Liver (tissue), 9 donors: ENCODE results near the gene ARL4A. TPM values are rescaled to one million over a fixed set of nuclear protein-coding genes. Genes with fewer than 3 reads are reported as not detected.

Source experiments
- DNase-seq: peaks from one replicate; pipeline ENCODE4 v3.0.0-alpha.2; 2017; ENCODE audit warnings: low spot score
- H3K27ac ChIP-seq, 2 donors: one replicate each; pipeline ENCODE4 v1.7.0; 2013; ENCODE audit warnings: inconsistent platforms in 2 of 2, low read length in 2 of 2, control low read depth in 1 of 2, low read depth in 1 of 2, mild to moderate bottlenecking in 1 of 2
- H3K27me3 ChIP-seq, 4 donors: one replicate each; pipeline versions ENCODE4 v1.6.1 to v1.7.0; 2013; ENCODE audit warnings: low read length in 3 of 4, inconsistent platforms in 1 of 4, mild to moderate bottlenecking in 1 of 4, moderate library complexity in 1 of 4; ENCODE audit not compliant: control insufficient read depth in 4 of 4, insufficient read depth in 4 of 4
- H3K36me3 ChIP-seq, 4 donors: one replicate each; pipeline versions ENCODE4 v1.6.1 to v1.7.0; 2013; ENCODE audit warnings: low read length in 3 of 4, mild to moderate bottlenecking in 3 of 4, low read depth in 1 of 4, moderate library complexity in 1 of 4; ENCODE audit not compliant: control insufficient read depth in 4 of 4, insufficient read depth in 3 of 4
- H3K4me1 ChIP-seq, 4 donors: one replicate each; pipeline versions ENCODE4 v1.6.1 to v1.7.0; 2013; ENCODE audit warnings: low read length in 3 of 4, mild to moderate bottlenecking in 3 of 4, moderate library complexity in 1 of 4; ENCODE audit not compliant: control insufficient read depth in 4 of 4, insufficient read depth in 4 of 4
- H3K4me3 ChIP-seq, 3 donors: one replicate each; pipeline versions ENCODE4 v1.6.1 to v1.7.0; 2013; ENCODE audit warnings: low read length in 3 of 3, control low read depth in 1 of 3, low read depth in 1 of 3, mild to moderate bottlenecking in 1 of 3
- H3K9ac ChIP-seq, 2 donors: one replicate each; pipeline ENCODE4 v1.7.0; 2013; ENCODE audit warnings: low read length in 2 of 2, mild to moderate bottlenecking in 2 of 2, moderate library complexity in 2 of 2, control low read depth in 1 of 2, low read depth in 1 of 2
- H3K9me3 ChIP-seq, 4 donors: one replicate each; pipeline versions ENCODE4 v1.6.1 to v1.7.0; 2013; ENCODE audit warnings: low read length in 3 of 4; ENCODE audit not compliant: control insufficient read depth in 4 of 4
- CTCF ChIP-seq: fragments of 150-350 bp; IDR thresholded peaks from 2 replicates; pipeline ENCODE4 v1.5.1; 2017; ENCODE audit warnings: improper control_type of control experiment, low read depth, low read length; ENCODE audit not compliant: missing input control
- EGR1 ChIP-seq, 2 donors: IDR thresholded peaks; 2 replicates each; pipeline ENCODE4 v1.6.1; 2016 to 2018; ENCODE audit warnings: antibody characterized with exemption in 2 of 2, low read depth in 2 of 2
- FOXA1 ChIP-seq: IDR thresholded peaks from 2 replicates; pipeline ENCODE4 v1.6.1; 2016; ENCODE audit warnings: antibody characterized with exemption
- FOXA2 ChIP-seq: IDR thresholded peaks from 2 replicates; pipeline ENCODE4 v1.6.1; 2016; ENCODE audit warnings: antibody characterized with exemption
- GABPA ChIP-seq, 2 donors: IDR thresholded peaks in 1 of 2; conservative IDR thresholded peaks in 1 of 2; 2 replicates each; pipeline ENCODE4 v1.6.1; 2016; ENCODE audit warnings: antibody characterized with exemption in 2 of 2, mild to moderate bottlenecking in 1 of 2, moderate library complexity in 1 of 2
- HNF4A ChIP-seq, 2 donors: conservative IDR thresholded peaks; 2 replicates each; pipeline ENCODE4 v1.6.1; 2016; ENCODE audit warnings: antibody characterized with exemption in 2 of 2, mild to moderate bottlenecking in 2 of 2
- HNF4G ChIP-seq: IDR thresholded peaks from 2 replicates; pipeline ENCODE4 v1.6.1; 2016; ENCODE audit warnings: antibody characterized with exemption
- JUND ChIP-seq, 2 donors: IDR thresholded peaks; 2 replicates each; pipeline ENCODE4 v1.6.1; 2016; ENCODE audit warnings: antibody characterized with exemption in 2 of 2
- MAX ChIP-seq: IDR thresholded peaks from 2 replicates; pipeline ENCODE4 v1.6.1; 2016; ENCODE audit warnings: antibody characterized with exemption
- NR2F2 ChIP-seq: IDR thresholded peaks from 2 replicates; pipeline ENCODE4 v1.6.1; 2016; ENCODE audit warnings: antibody characterized with exemption
- RAD21 ChIP-seq, 2 donors: IDR thresholded peaks; 2 replicates each; pipeline ENCODE4 v1.6.1; 2016; ENCODE audit warnings: antibody characterized with exemption in 2 of 2, mild to moderate bottlenecking in 2 of 2
- REST ChIP-seq: IDR thresholded peaks from 2 replicates; pipeline ENCODE4 v1.6.1; 2016; ENCODE audit warnings: antibody characterized with exemption, mild to moderate bottlenecking
- RXRA ChIP-seq, 2 donors: IDR thresholded peaks; 2 replicates each; pipeline ENCODE4 v1.6.1; 2017 to 2018; ENCODE audit warnings: antibody characterized with exemption in 2 of 2, mild to moderate bottlenecking in 1 of 2
- SP1 ChIP-seq: IDR thresholded peaks from 2 replicates; pipeline ENCODE4 v1.6.1; 2018; ENCODE audit warnings: antibody characterized with exemption, mild to moderate bottlenecking
- TAF1 ChIP-seq: conservative IDR thresholded peaks from 2 replicates; pipeline ENCODE4 v1.6.1; 2016; ENCODE audit warnings: antibody characterized with exemption, mild to moderate bottlenecking
- YY1 ChIP-seq: IDR thresholded peaks from 2 replicates; pipeline ENCODE4 v1.6.1; 2016; ENCODE audit warnings: antibody characterized with exemption, mild to moderate bottlenecking
- ZBTB33 ChIP-seq: IDR thresholded peaks from 2 replicates; pipeline ENCODE4 v1.6.1; 2016; ENCODE audit warnings: antibody characterized with exemption
- WGBS: extraction: QIAGEN DNeasy Blood & Tissue Kit; methylation state at CpG from one replicate; pipeline ENCODE4 v1.1.7; 2013; 5-methylcytosine and 5-hydroxymethylcytosine counted together
- polyA plus RNA-seq, 2 donors: library from polyadenylated mRNA; stranded (reverse) in 1 of 2; unstranded in 1 of 2; fragments of 200-250 nt in 1 of 2; fragments of >200 nt in 1 of 2; fragmentation: Nextera tagmentation in 1 of 2; extraction: Ambion mirVana in 1 of 2; gene quantifications; one replicate each; pipeline versions ENCODE4 v1.2.1 to v1.2.3, GENCODE V29; 2013 to 2015
- total RNA-seq, 2 donors: library from RNA; depleted of rRNA; stranded (reverse); fragments of >200 nt; gene quantifications; one replicate each; pipeline ENCODE4 v1.2.3, GENCODE V29; 2014
- TF ChIP-seq, protein P1 (sequence below): IDR thresholded peaks from 2 replicates; pipeline ENCODE4 v1.6.1; 2016; ENCODE audit warnings: antibody characterized with exemption
- donor health status: healthy.
- donor health status: healthy.
- donor health status: healthy.
- donor health status: healthy.
- donor health status: healthy.

The ARL4A gene
- total and polyA plus RNA-seq, 4 donors, result 7.5 to 77.3 (median 16.0) TPM

DNA sequence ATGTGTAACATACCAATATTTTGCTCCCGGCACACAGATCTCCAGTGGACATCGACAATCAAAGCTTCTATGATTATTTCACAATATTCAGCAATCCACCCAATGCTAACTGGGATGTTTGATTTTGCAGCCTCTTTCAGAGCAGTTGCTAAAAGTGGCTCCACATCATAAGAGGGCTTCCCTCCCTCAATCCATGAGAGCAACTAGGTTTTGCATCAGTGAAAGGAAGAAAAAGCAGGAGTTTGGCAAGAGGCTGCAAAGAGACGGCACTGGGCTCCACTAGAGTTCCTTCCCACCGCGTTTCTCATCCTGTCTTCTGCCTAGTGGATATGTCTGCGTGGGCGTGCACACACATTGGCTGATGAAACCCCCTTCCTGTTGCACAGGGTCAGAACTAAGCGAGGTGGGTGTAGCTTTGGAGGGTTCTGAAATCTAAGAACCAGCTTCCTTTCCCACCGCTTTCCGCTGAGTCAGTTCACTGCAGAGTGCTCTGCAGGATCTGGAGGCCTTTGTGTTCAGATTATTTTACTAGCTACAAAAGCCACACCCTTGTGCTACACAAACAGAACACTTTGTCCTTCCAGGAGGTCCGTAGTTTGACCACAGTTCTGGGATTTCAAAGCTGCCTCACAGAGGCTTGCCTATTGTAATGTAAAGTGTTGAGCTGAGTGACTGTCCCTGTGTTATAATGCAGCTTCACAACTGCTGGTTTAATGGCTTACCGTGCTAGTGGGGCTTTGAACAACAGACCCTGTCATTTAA lies 28.1 kb downstream of the ARL4A start:
- DNase-seq, result peak; percentile 42
- 32% methylated on average over 12 of the region's 12 CpGs for WGBS
- H3K9me3 ChIP-seq, result no peaks in the 10 kb centered on the region
- H3K27ac ChIP-seq, result no peak overlapping the region
- H3K4me1 ChIP-seq, result no peaks in the 10 kb centered on the region
- H3K36me3 ChIP-seq, result no peaks in the 10 kb centered on the region
- H3K4me3 ChIP-seq, result no peak overlapping the region
- no peak for TF ChIP-seq HNF4A (conservative IDR thresholded peaks at IDR 0.05)
- peak in 1 of 2 donors; percentile 10 for TF ChIP-seq JUND (IDR thresholded peaks at IDR 0.05)
- TF ChIP-seq MAX, result peak; percentile 61
- no peak for TF ChIP-seq RXRA (IDR thresholded peaks at IDR 0.05)
- no peak for TF ChIP-seq FOXA1
- TF ChIP-seq SP1, result peak; percentile 88
- TF ChIP-seq RAD21 (IDR thresholded peaks at IDR 0.05), result peak; percentile 28 to 52
- peak; percentile 29 for TF ChIP-seq REST
- peak; percentile 55 to 78 for TF ChIP-seq EGR1 (IDR thresholded peaks at IDR 0.05; ENCODE audit: low read depth in 2 of 2)
- peak; percentile 73 for TF ChIP-seq NR2F2
- TF ChIP-seq GABPA (IDR thresholded peaks at IDR 0.05 in 1 of 2, conservative IDR thresholded peaks at IDR 0.05 in 1 of 2), result no peak
- no peak for TF ChIP-seq YY1
- H3K27me3 ChIP-seq, result no peaks in the 10 kb centered on the region
- H3K9ac ChIP-seq, result no peak overlapping the region

DNA sequence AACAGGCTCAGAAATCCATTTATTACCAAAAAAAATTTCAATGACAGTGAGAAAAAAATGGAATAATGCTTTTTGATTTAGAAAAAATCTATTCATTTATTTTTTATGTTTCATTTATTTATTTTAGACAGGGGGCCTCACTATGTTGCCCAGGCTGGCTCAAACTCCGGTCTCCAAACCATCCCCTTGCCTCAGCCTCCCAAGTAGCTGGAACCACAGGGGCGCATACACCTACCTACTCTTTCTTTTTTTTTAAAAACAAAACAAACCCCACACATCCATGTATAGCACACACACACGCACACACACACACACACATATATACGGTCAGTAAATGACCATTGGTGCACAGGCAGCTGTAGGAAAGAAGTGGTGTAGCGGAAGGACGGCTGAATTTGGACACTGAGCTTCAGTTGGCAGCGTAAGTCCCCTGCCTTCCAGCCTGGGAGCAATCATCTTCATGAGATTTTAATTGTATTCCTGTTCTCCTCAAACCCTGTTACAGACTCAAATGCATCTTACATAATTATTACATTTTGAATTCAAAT lies 28.8 kb downstream of the ARL4A start:
- no peak for DNase-seq
- no peak overlapping the region for H3K4me3 ChIP-seq
- no peaks in the 10 kb centered on the region for H3K9me3 ChIP-seq
- TF ChIP-seq EGR1 (IDR thresholded peaks at IDR 0.05; ENCODE audit: low read depth in 2 of 2), result no peak
- no peak for TF ChIP-seq YY1
- TF ChIP-seq TAF1, result no peak
- no peak for TF ChIP-seq NR2F2
- no peak for TF ChIP-seq CTCF
- no peak for TF ChIP-seq MAX
- no peak for TF ChIP-seq REST
- TF ChIP-seq GABPA (IDR thresholded peaks at IDR 0.05 in 1 of 2, conservative IDR thresholded peaks at IDR 0.05 in 1 of 2), result no peak
- no peak for TF ChIP-seq ZBTB33
- TF ChIP-seq RXRA (IDR thresholded peaks at IDR 0.05), result no peak
- no peak for TF ChIP-seq FOXA1
- TF ChIP-seq HNF4A (conservative IDR thresholded peaks at IDR 0.05), result no peak
- no peak for TF ChIP-seq RAD21 (IDR thresholded peaks at IDR 0.05)
- no peak for TF ChIP-seq SP1
- TF ChIP-seq FOXA2, result no peak
- TF ChIP-seq, protein P1, sequence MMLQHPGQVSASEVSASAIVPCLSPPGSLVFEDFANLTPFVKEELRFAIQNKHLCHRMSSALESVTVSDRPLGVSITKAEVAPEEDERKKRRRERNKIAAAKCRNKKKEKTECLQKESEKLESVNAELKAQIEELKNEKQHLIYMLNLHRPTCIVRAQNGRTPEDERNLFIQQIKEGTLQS, result no peak
- TF ChIP-seq JUND (IDR thresholded peaks at IDR 0.05), result no peak
- TF ChIP-seq HNF4G, result no peak
- no peaks in the 10 kb centered on the region for H3K4me1 ChIP-seq
- no peak overlapping the region for H3K27ac ChIP-seq
- H3K27me3 ChIP-seq, result no peaks in the 10 kb centered on the region
- no peak overlapping the region for H3K9ac ChIP-seq
- 92% methylated on average over 7 of the region's 7 CpGs for WGBS
- no peaks in the 10 kb centered on the region for H3K36me3 ChIP-seq
